WI38 (cell line): Measurements from ENCODE around the gene EHBP1L1.

Experiments
- H3K4me3 ChIP-seq: 2 replicates; pipeline ENCODE4 v1.5.1; 2011; ENCODE audit warnings: low read depth, mild to moderate bottlenecking, control low read depth, low read length
- TF ChIP-seq, protein P1 (sequence below): IDR thresholded peaks from 2 replicates; pipeline ENCODE4 v1.5.1; 2012; ENCODE audit warnings: low read depth, mild to moderate bottlenecking, control low read depth, low read length

The EHBP1L1 gene

DNA sequence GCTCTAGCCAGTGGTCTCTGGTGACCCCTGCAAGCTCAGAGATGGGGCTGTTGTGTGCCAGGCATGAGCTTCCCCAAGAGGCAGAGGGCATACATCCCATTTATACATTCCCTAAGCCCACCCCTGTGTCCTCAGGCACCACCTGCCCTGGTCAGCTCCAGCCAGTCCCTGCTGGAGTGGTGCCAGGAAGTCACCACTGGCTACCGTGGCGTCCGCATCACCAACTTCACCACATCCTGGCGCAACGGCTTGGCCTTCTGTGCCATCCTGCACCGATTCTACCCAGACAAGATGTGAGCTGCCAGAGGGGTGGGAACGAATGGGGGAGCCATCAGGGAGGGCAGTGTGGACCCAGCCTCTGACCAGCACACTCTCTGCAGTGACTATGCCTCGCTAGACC is 8.3 kb downstream of the EHBP1L1 start:
- TF ChIP-seq, protein P1, sequence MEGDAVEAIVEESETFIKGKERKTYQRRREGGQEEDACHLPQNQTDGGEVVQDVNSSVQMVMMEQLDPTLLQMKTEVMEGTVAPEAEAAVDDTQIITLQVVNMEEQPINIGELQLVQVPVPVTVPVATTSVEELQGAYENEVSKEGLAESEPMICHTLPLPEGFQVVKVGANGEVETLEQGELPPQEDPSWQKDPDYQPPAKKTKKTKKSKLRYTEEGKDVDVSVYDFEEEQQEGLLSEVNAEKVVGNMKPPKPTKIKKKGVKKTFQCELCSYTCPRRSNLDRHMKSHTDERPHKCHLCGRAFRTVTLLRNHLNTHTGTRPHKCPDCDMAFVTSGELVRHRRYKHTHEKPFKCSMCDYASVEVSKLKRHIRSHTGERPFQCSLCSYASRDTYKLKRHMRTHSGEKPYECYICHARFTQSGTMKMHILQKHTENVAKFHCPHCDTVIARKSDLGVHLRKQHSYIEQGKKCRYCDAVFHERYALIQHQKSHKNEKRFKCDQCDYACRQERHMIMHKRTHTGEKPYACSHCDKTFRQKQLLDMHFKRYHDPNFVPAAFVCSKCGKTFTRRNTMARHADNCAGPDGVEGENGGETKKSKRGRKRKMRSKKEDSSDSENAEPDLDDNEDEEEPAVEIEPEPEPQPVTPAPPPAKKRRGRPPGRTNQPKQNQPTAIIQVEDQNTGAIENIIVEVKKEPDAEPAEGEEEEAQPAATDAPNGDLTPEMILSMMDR: no peak
- no peak overlapping the region for H3K4me3 ChIP-seq

DNA sequence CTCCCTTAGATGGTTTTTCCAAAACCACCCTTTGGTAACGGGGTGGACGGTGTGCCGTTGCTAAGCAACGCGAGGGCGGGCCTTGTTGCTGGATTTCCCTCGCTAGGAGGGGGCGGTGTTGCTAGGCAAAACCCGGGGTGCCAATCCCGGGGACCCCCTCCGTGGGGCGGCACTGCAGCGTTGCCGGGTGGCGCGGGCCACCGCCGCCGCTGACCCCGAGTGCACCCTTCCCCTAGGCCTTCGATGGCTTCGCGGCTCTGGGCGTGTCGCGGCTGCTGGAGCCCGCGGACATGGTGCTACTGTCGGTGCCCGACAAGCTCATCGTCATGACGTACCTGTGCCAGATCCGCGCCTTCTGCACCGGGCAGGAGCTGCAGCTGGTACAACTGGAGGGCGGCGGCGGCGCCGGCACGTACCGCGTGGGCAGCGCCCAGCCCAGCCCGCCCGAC is 8.9 kb downstream of the EHBP1L1 start:
- no peak overlapping the region for H3K4me3 ChIP-seq

DNA sequence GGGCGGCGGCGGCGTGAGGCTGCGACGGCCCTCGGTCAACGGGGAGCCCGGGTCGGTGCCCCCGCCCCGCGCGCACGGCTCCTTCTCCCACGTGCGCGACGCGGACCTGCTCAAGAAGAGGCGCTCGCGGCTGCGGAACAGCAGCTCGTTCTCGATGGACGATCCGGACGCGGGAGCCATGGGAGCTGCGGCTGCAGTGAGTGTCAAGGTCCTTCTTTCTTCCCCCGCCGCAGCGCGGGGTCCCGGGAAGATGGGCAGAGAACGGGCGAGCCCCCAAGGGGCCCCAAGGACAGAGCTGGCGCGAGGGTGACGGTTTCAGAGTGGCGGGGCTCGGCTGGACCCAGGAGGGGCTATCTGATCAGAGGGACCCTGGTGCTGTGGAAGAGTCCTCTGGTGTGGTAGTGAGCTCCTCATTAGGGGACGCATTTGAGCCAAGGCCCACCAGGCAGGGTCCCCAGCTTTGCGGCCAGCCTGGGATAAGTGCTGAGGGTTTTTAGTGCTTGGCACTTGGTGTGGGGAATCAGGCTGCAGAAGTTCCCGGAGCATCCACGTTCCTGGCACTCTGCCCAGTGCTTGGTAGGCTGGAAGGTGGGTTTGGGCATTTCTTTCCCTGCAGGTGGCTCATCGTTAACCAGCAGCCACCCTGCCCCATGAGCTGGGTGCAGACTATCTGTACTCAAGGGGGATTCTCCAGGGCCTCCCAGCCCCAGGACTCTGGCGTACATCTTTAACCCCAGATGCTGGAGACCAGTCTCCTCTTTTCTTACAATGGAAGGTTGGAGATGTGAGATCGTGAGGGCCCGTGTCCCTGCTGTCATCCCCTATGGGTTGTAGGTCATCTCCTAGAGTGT is 9.8 kb downstream of the EHBP1L1 start:
- H3K4me3 ChIP-seq: no peak overlapping the region
- TF ChIP-seq, protein P1: no peak

More for the DNA sequence above, 8.9 kb downstream of the EHBP1L1 start:
- TF ChIP-seq, protein P1: no peak

DNA sequence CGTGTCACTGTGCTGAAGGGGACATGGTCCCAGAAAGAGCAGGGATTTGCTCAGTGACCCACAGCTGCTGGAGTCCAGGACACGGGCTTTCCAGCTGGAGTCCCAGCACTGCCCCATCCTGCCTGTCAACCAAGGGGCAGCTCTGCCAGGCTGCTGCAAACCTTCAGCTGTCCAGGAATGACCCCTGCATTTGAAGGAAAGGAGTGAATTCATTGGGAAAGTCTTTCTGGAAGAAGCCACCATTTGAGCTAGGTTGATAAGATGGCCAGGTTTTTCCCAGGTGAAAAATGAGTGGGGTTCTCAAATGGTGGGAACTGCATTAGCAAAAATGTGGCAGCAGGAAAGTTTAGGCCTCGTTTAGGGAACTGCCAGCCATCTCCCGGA is 10.4 kb downstream of the EHBP1L1 start:
- TF ChIP-seq, protein P1: no peak

DNA sequence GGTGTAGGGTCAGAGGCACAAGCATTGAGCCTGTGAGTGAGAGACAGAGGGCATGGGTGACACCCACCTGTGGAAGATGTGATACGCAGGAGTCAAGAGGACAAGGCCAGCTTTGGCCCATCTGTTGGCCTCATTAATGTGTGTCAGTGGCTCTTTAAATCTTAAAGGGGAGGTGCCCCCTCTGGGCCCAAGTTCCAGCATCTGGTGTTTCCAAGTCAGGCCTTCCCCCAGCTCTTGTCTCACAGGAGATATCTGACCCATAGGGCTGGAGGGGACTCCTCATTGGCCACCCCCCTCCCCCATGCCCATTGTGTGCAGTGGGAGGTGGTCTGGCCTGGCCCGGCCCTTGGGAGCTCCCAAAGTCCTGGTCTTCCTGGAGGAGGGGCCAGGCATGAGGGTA is 10.8 kb downstream of the EHBP1L1 start:
- H3K4me3 ChIP-seq: no peak overlapping the region
- TF ChIP-seq, protein P1: no peak

More for the DNA sequence above, 10.4 kb downstream of the EHBP1L1 start:
- no peak overlapping the region for H3K4me3 ChIP-seq

DNA sequence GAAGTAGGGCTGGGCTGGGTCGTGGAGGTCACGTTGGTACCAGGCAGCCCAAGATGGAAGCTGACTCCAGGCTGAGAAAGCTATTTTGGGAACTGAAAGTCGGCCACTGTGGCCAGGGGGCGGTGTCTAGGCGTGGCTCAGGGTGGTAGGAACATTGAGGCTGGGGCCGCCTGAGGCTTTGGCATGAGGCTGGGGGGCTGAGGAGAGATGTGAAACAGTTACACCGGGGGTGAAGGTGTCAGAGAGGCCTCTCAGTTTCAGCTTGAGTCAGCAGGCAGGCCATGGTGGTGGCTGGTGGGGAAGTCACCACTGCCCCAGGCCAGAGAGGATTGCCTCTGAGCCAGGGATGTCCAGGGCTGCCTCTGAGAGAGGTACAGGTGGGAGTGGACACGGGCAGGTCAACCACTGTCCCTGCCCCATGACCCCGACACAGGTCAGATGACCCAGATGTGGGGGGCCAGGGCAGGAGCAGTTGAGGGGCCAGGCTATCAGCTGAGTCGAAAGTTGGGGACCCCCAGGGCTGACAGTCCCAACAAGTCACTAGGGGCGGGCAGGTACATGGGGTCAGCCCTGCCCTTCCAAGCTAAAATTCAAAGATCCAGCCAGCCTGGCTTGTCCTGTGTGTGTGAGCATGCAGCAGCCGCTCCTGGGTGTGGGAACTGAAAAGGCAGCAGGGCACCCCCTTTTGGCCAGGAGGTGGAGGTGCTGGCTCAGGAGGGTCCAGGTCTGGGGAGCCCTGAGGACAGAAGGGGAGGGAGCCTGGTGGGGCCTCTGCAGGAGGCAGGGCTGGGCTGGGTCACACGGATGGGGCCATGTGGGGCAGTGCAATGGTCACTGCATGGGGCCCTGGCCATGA is 12.6 kb downstream of the EHBP1L1 start:
- H3K4me3 ChIP-seq: no peak overlapping the region
- TF ChIP-seq, protein P1: peak; percentile 41
